Diencephalon (tissue), 1 donor: Measurements from ENCODE around the gene RNF38. TPM values are rescaled to one million over a fixed set of nuclear protein-coding genes. Genes with fewer than 3 reads are reported as not detected.

Experiments
- total RNA-seq: library from RNA; depleted of rRNA; stranded (reverse); fragments of >200 nt; gene quantifications from one replicate; pipeline ENCODE4 v1.2.3, GENCODE V29; 2014

RNF38 gene
- total RNA-seq = 51.9 TPM

DNA sequence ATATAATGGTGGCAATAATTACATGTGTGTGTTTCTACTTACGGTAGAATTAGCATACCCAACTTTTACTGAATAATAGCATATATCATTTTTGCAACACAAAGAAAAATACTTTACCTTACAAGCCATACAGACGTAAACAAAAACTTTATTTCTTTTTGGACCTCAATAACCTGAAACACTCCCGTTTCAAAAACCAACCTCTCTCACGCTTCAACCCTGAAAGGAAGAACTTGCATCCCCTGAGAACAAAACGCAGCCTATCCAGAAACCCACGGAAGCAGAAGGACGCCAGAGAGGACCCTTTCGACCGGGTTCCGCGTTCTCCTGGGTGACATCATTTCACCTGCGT lies at the start of gene RNF38:
TSS of gene RNF38 (minus strand) at position 290 of the 352 bp plus-strand sequence. CDS start at position 129, 161 bp downstream.

Other genes with a start within 250 kb of the RNF38 start
- gene CCIN, start 230.9 kb downstream of the RNF38 start, total RNA-seq = 0.23 TPM
- 136 TPM for gene CLTA, start 209.3 kb downstream of the RNF38 start, total RNA-seq
- gene GNE, start 141.8 kb downstream of the RNF38 start, total RNA-seq = 41.1 TPM
- gene MELK, start 172.6 kb upstream of the RNF38 start, total RNA-seq = 6.9 TPM